ENCODE measurements around the gene HACE1.
"Not testable (repeated sequence)": the region's sequence is repeated elsewhere in the genome, so short reads cannot be mapped to it uniquely, and the experiment has no call there.

The HACE1 gene

DNA sequence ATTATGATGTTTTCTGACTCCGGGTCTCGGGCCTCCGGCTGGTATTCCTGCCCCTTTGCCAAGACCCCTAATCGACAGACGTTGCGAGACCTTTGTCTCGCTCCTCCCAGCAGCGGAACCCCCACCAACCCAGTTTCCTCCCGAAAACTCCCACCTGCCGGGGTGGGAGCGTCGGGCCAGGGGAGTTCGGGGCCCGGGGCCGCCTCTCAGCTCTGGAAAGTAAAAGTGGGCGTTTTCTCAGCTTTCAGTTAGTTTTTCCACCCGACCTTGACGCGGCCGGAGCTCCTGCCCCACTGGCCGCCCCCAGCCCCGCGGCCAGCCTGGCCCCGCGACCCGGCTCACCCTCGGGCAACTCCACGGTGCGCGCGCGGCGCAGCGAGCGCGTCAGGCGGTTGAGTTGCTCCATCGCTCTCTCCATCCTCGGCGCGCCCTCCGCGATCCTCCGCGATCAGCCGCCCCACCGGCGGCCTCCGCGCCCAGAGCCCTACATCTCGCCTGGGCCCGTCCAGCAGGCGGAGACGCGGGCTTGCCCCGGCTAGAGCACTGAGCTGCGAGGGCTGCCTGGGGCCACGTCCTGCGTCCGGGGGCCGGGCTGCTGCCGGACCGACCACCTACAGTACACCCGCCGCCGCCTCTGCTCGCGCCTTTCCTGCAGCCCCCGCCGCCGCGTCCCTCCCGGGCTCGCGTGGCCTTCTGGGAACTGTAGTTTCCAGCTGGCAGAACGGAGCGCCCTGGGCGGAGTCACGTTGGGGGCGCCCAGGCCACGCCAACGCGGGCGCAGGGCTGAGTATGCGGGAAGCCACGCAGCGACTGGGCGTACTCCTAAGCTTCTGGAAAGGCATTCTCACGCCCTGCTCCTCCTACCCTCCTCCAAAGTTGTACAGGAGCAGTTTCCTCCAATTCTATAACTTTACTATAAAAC lies at the start of gene HACE1:
Gene HACE1, minus strand, starts transcription at position 695 of the 922 bp plus-strand sequence. Its CDS starts 277 bp downstream, at position 418.
- peak within 1 kb of the TSS; percentile 20 for H3K27ac ChIP-seq
- no peak for DNase-seq (ENCODE audit: low read depth, low spot score)

- no peak for DNase-seq (ENCODE audit: low read depth, low spot score)
- H3K27ac ChIP-seq: peak overlapping the region; percentile 52
Observed at GRCh38 chr6:104908888-104909525, 49.3 kb upstream of the HACE1 start.

DNA sequence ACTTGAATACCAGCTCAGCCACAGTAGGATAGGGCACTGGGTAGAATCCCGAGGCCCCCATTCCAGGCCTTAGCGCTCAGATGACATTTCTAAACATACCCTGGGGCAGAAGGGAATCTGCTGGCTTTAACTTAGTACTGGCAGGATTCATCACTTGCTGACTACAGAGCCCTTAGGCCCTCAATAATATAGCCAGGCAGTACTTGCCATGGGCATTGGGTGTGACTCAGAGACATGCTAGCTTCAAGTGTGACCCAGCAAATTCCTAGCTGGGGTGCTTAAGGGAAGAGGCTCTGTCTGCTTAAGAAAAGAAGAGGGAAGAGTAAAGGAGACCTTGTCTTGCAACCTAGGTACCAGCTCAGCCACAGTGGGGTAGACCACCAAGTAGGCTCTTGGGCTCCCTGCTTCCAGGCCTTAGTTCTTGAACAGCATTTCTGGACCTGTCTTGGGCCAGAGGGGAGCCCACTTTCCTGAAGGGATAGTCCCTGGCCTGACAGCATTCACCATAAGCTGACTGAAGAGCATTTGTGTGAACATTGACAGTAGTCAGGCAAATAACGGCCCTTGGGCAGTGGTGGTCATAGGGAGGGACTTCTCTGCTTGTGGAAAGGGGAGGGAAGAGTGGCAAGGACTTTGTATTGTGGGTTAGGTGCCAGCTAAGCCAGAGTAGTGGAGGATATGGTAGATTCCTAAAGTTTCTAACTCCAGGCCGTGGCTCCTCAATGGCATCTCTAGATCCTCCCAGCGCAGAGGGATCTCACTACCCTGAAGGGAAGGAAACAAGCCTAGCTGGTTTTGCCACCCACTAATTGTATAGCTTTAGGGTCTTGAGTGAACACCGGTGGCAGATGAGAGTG lies 48.5 kb upstream of the HACE1 start:
- DNase-seq (ENCODE audit: low read depth, low spot score): peak; percentile 56
- peak overlapping the region; percentile 52 for H3K27ac ChIP-seq

DNA sequence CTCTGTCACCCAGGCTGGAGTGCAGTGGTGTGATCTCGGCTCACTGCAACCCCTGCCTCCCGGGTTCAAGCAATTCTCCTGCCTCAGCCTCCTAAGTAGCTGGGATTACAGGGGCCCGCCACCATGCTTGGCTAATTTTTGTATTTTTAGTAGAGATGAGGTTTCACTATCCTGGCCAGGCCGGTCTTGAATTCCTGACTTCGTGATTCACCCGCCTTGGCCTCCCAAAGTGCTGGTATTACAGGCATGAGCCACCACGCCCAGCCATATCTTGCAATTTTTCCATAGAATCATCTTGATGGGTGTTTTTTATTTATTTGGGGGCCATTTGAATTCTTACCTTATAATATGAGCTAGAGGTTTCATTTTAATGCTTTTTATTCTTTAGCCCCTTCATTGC lies 39.2 kb upstream of the HACE1 start:
- DNase-seq (ENCODE audit: low read depth, low spot score); H3K27ac ChIP-seq: not testable (repeated sequence)

DNA sequence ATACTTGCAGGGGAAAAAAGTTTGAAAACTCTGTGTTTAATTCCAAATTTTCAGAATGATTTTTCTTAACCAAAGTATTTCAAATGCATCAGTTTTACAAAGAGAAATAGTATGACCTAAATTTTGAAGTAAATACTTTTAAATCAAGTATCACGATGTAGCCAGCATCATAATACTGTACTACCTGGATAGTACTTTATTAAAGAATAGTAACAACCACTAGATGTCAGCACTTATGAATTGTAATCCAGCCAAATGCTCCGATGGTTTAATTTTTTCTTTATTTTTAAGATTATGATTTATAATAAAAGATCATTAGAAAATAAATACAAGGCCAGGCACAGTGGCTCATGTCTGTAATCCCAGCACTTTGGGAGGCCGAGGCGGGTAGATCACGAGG lies 37.2 kb upstream of the HACE1 start:
- no peak for DNase-seq (ENCODE audit: low read depth, low spot score)
- H3K27ac ChIP-seq: no peak overlapping the region

GRCh38 chr6:104888066-104888465 lies 28.3 kb upstream of the HACE1 start:
- no peak overlapping the region for H3K27ac ChIP-seq
- no peak for DNase-seq (ENCODE audit: low read depth, low spot score)

- no peak for DNase-seq (ENCODE audit: low read depth, low spot score)
Observed at GRCh38 chr6:104887350-104887749, 27.6 kb upstream of the HACE1 start.

GRCh38 chr6:104885518-104886043 lies 25.9 kb upstream of the HACE1 start:
- DNase-seq (ENCODE audit: low read depth, low spot score): no peak
- H3K27ac ChIP-seq: no peak overlapping the region

More at GRCh38 chr6:104887350-104887749, 27.6 kb upstream of the HACE1 start:
- no peak overlapping the region for H3K27ac ChIP-seq

DNA sequence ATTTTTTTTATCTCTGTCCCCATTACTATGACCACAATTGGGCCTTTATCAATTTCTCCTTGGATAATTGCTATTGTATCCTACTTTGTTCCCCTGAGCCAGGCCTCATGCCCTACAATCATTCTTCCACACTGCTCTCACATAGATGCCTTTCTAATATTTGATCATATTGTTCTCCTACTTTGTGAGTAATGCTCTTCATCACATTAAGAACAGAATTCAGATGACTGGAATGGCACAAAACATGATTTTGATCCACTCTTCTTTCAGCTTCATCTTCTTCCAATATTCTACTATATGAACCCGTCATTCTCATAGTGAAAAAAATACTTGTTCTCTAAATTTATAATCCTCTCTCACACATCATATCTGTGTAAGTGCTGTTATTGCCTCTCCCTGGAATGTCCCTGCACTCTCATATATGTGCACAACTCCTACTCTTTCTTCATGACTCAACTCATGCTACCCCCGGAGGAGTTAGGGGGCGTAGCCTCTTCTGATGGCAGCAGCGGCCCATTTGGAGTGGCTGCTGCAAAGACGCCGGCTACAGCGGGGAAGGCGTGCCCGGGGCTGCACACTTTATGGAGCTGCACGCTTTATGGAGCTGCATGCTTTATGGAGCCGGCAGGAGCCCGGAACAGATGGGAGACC lies 25.3 kb upstream of the HACE1 start:
- no peak for DNase-seq (ENCODE audit: low read depth, low spot score)

GRCh38 chr6:104881964-104882668 lies 22.4 kb upstream of the HACE1 start:
- DNase-seq (ENCODE audit: low read depth, low spot score): no peak
- no peak overlapping the region for H3K27ac ChIP-seq

More for the DNA sequence above, 25.3 kb upstream of the HACE1 start:
- H3K27ac ChIP-seq: no peak overlapping the region

DNA sequence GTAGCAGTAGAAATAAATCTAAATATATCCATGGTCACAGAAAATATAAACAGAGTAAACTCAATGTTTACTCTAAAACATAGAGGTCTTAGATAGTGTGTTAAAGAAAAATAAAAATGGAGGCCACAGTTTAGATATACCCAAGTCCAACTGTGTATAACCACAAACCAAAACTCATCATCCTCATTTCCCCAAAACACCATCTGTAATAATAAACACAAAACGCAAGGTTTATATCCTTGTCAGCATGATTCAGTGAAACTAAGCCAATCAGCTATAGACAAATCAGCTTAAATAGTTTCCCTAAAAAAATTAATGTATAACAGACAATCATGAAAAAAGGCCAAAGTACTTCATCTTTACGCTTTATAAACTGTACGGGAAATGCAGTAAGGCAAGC lies 2.7 kb upstream of the HACE1 start:
- no peak for DNase-seq (ENCODE audit: low read depth, low spot score)
- no peak overlapping the region for H3K27ac ChIP-seq

- peak overlapping the region; percentile 20 for H3K27ac ChIP-seq
- no peak for DNase-seq (ENCODE audit: low read depth, low spot score)
Observed at GRCh38 chr6:104860221-104860620, 502 bp upstream of the HACE1 start.

- no peak overlapping the region for H3K27ac ChIP-seq
- DNase-seq (ENCODE audit: low read depth, low spot score): no peak
Observed at GRCh38 chr6:104858642-104859041, 1.1 kb downstream of the HACE1 start.

DNA sequence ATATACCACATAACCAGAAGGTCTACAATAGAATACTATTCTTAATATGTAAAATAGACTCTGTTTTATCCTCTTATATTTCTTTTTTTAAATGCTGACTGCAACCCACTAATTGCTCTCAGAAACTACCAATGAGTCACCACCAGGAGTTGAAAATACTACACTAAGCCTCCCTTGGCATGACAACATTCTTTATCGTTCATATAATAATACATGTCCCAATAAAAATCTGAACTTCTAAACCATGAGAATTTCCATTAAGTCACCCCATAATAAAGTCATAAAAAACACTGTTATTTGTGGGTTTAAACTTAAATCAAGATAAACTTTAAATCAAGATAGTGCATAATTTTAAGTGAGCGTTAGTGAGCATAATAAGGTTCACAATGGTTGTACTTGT lies 4.2 kb downstream of the HACE1 start:
- DNase-seq (ENCODE audit: low read depth, low spot score): no peak
- H3K27ac ChIP-seq: no peak overlapping the region

DNA sequence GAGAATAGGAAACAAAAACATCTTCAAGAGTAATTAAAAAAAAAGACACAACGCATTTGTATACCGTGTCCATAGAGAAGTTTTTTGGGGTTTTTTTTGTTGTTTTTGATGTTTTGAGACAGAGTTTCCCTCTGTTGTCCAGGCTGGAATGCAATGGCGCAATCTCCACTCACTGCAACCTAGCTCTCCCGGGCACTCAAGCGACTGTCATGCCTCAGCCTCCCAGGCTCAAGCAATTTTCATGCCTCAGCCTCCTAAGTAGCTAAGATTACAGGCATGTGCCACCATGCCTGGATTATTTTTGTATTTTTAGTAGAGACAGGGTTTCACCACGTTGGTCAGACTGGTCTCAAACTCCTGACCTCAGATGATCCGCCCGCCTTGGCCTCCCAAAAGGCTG lies 12.0 kb downstream of the HACE1 start:
- not testable (repeated sequence) for DNase-seq (ENCODE audit: low read depth, low spot score)

DNA sequence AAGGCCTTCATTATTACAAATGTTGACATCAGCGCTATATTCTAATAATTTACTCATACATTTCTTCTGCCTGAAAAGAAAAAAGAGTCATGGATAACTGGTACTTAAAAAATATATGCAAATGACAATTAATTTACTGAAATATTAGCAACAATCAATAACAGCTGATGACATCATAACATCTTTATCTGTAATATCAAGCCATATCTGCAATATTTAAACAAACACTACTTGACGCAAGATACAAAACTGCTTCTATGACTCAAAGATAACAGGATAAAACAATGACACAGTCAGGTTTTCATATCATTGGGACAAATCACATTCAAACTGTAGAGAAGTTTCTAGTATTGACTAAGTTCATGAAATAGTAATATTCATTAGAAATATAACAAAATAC lies 16.5 kb downstream of the HACE1 start:
- H3K27ac ChIP-seq: no peak overlapping the region
- DNase-seq (ENCODE audit: low read depth, low spot score): no peak

More for the DNA sequence above, 12.0 kb downstream of the HACE1 start:
- H3K27ac ChIP-seq: not testable (repeated sequence)

- no peak for DNase-seq (ENCODE audit: low read depth, low spot score)
- H3K27ac ChIP-seq: no peak overlapping the region
Observed at GRCh38 chr6:104837158-104837557, 22.6 kb downstream of the HACE1 start.

- not testable (repeated sequence) for DNase-seq (ENCODE audit: low read depth, low spot score)
Observed at GRCh38 chr6:104836479-104837020, 23.2 kb downstream of the HACE1 start.

DNA sequence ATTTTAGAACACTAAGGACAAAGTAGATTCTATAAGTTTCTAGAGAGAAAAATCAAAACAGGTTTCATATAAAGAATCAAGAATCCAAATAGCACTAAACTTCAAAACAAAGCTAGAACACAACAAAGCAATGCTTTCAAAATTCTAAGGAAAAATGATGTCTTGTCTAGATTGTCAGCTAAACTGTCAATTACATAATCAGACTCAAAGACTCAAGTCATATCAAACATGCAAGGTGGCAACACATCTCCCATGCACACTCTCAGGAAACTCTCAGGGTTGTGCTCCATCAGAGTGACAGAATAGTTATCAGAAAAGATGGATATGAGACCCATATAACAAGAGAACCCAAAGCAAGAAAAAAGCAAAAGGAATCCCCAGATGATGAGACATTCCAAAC lies 23.9 kb downstream of the HACE1 start:
- no peak for DNase-seq (ENCODE audit: low read depth, low spot score)
- H3K27ac ChIP-seq: no peak overlapping the region

More at GRCh38 chr6:104836479-104837020, 23.2 kb downstream of the HACE1 start:
- not testable (repeated sequence) for H3K27ac ChIP-seq

Data from epithelial cell of prostate (primary cell).